HepG2 (cell line): ENCODE results near the gene TMTC2. TPM values are rescaled to one million over a fixed set of nuclear protein-coding genes. Genes with fewer than 3 reads are reported as not detected.

Experiments
- ATAC-seq: fragments of 200-7000 bp; cut with Tn5 transposase; 3 replicates; pipeline ENCODE4 v1.9.1; 2020; ENCODE audit warnings: mild to moderate bottlenecking, moderate library complexity
- BruUV-seq: library from RNA; stranded (reverse); fragments of 400-500 nt; replicated peaks from 2 replicates; lab custom pipeline; 2021; lab: Mats Ljungman, UMichigan
- CTCF ChIA-PET: fragments of 300-600 bp; formaldehyde crosslinking; extraction: SDS; loops from one replicate; lab custom pipeline; 2021; ENCODE audit warnings: low total read pairs, inconsistent platforms, low intra/inter-chr PET ratio; lab: Yijun Ruan, JAX
- POLR2A ChIA-PET: fragments of 350-600 bp; sonication (Branson Sonifier 250); formaldehyde crosslinking; loops from one replicate; lab custom pipeline; 2020; ENCODE audit warnings: antibody characterized with exemption, inconsistent platforms; lab: Yijun Ruan, JAX
- DNase-seq: peaks from one replicate; pipeline ENCODE4 v3.0.0-alpha.2; 2015; ENCODE audit warnings: low spot score
- FAIRE-seq: peaks from 3 replicates; lab custom pipeline; 2011; peaks lifted over from hg19 to GRCh38; lab: Jason Lieb, UNC
- H2AFZ ChIP-seq: one replicate; pipeline ENCODE4 v1.6.1; 2011; ENCODE audit warnings: low read length, inconsistent platforms
- H3K27ac ChIP-seq: fragments of 300-600 bp; 3 replicates; pipeline ENCODE4 v1.8.0; 2011; ENCODE audit warnings: mixed run types, mild to moderate bottlenecking, mixed read lengths, low read length, inconsistent platforms; ENCODE audit not compliant: insufficient read depth; ENCODE audit errors: extremely low read length
- H3K27me3 ChIP-seq, 2 experiments: fragments of 200-600 bp in 1 of 2; 2 replicates in 1 of 2; 3 replicates in 1 of 2; pipeline versions ENCODE4 v1.6.0 to v1.8.0; 2011; ENCODE audit warnings: low read length in 2 of 2, mild to moderate bottlenecking in 2 of 2, moderate library complexity in 2 of 2, inconsistent platforms in 1 of 2; ENCODE audit not compliant: insufficient read depth in 2 of 2, control insufficient read depth in 1 of 2
- H3K36me3 ChIP-seq, 2 experiments: fragments of 200-600 bp in 1 of 2; replicated peaks in 1 of 2; 2 replicates in 1 of 2; 3 replicates in 1 of 2; pipeline versions ENCODE4 v1.5.1 to v1.8.0; 2011; ENCODE audit warnings: low read length in 2 of 2, inconsistent platforms in 1 of 2; ENCODE audit not compliant: insufficient read depth in 2 of 2, control insufficient read depth in 1 of 2
- H3K4me1 ChIP-seq: 2 replicates; pipeline ENCODE4 v1.5.1; 2012; ENCODE audit warnings: low read length, inconsistent platforms; ENCODE audit not compliant: insufficient read depth
- H3K4me2 ChIP-seq: 2 replicates; pipeline ENCODE4 v1.6.0; 2011; ENCODE audit warnings: low read depth, low read length, inconsistent platforms
- H3K4me3 ChIP-seq, 3 experiments: fragments of 200-600 bp in 1 of 3; sonication (generic), shearing (Covaris generic) in 1 of 3; replicated peaks in 1 of 3; 2 replicates each; pipeline ENCODE4 v1.5.1; 2011 to 2016; ENCODE audit warnings: low read length in 3 of 3, inconsistent platforms in 2 of 3, low read depth in 2 of 3, mild to moderate bottlenecking in 2 of 3, control low read depth in 1 of 3, mixed read lengths in 1 of 3; ENCODE audit not compliant: insufficient read depth in 1 of 3
- H3K79me2 ChIP-seq: one replicate; pipeline ENCODE4 v1.6.1; 2011; ENCODE audit warnings: low read length, inconsistent platforms; ENCODE audit not compliant: insufficient read depth
- H3K9ac ChIP-seq: 2 replicates; pipeline ENCODE4 v1.6.0; 2011; ENCODE audit warnings: mild to moderate bottlenecking, low read depth, low read length, inconsistent platforms; ENCODE audit not compliant: insufficient read depth
- H3K9me3 ChIP-seq: 2 replicates; pipeline ENCODE4 v1.5.1; 2012; ENCODE audit warnings: mild to moderate bottlenecking, low read length
- H4K20me1 ChIP-seq: 2 replicates; pipeline ENCODE4 v1.6.0; 2011; ENCODE audit warnings: inconsistent platforms, mild to moderate bottlenecking, low read length, moderate library complexity; ENCODE audit not compliant: insufficient read depth
- BCL6 ChIP-seq: IDR thresholded peaks from 2 replicates; pipeline ENCODE4 v1.6.1; 2016; ENCODE audit warnings: missing genetic modification reagents, missing compliant biosample characterization
- EEA1 ChIP-seq: sonication (generic); formaldehyde crosslinking; IDR thresholded peaks from 2 replicates; pipeline ENCODE4 v1.5.1; 2020; ENCODE audit warnings: mild to moderate bottlenecking, missing genetic modification reagents, borderline replicate concordance
- IRF2 ChIP-seq: IDR thresholded peaks from 2 replicates; pipeline ENCODE4 v1.6.1; 2018; ENCODE audit warnings: missing genetic modification reagents, missing compliant biosample characterization
- MAZ ChIP-seq, 2 experiments: sonication (generic) in 1 of 2; formaldehyde crosslinking in 1 of 2; IDR thresholded peaks; 2 replicates each; pipeline versions ENCODE4 v1.5.0 to v1.6.1; 2012 to 2020; ENCODE audit warnings: low read depth in 2 of 2, mild to moderate bottlenecking in 2 of 2, borderline replicate concordance in 1 of 2, improper control_type of control experiment in 1 of 2, low read length in 1 of 2, missing genetic modification reagents in 1 of 2, moderate library complexity in 1 of 2
- TCF7 ChIP-seq: sonication (generic); IDR thresholded peaks from 2 replicates; pipeline ENCODE4 v1.6.1; 2016; ENCODE audit warnings: antibody characterized with exemption, low read depth
- TEF ChIP-seq: sonication (generic); formaldehyde crosslinking; IDR thresholded peaks from 2 replicates; pipeline ENCODE4 v1.5.0; 2020; ENCODE audit warnings: missing genetic modification reagents
- THAP7 ChIP-seq: sonication (generic); formaldehyde crosslinking; IDR thresholded peaks from 2 replicates; pipeline ENCODE4 v1.8.1; 2023; ENCODE audit warnings: mild to moderate bottlenecking, missing genetic modification reagents
- YEATS2 ChIP-seq: sonication (generic); formaldehyde crosslinking; IDR thresholded peaks from 2 replicates; pipeline ENCODE4 v1.4.0; 2020; ENCODE audit warnings: missing genetic modification reagents, borderline replicate concordance
- ZBED4 ChIP-seq: sonication (generic); formaldehyde crosslinking; IDR thresholded peaks from 2 replicates; pipeline ENCODE4 v1.4.0; 2020; ENCODE audit warnings: missing genetic modification reagents, borderline replicate concordance
- ZNF205 ChIP-seq: IDR thresholded peaks from 2 replicates; pipeline ENCODE4 v1.6.1; 2018; ENCODE audit warnings: missing biosample characterization, missing genetic modification reagents
- ZNF441 ChIP-seq: sonication (generic); formaldehyde crosslinking; IDR thresholded peaks from 2 replicates; pipeline ENCODE4 v1.7.0; 2021; ENCODE audit warnings: missing genetic modification reagents, borderline replicate concordance
- WGBS: methylation state at CpG from one replicate; pipeline ENCODE4 v1.1.6; 2017; ENCODE audit warnings: low lambda C conversion rate; 5-methylcytosine and 5-hydroxymethylcytosine counted together
- in situ Hi-C: cut with HindIII; loops from 2 replicates; pipeline ENCODE4 v1.10.0; 2017; ENCODE audit warnings: low pct_unique_long_range_greater_than_20kb; ENCODE audit not compliant: extremely low pct_ligation_motif_present
- intact Hi-C: fragments of 100-400 bp; cut with micrococcal nuclease; formaldehyde crosslinking; loops from one replicate; pipeline ENCODE4 v1.10.0; 2022; ENCODE audit not compliant: unreplicated experiment
- polyA plus RNA-seq, 8 experiments: library from polyadenylated mRNA; depleted of rRNA in 3 of 8; stranded (reverse) in 7 of 8; unstranded in 1 of 8; fragments of >200 nt; fragmentation: Illumina TruSeq in 4 of 8; extraction: Trizol in 4 of 8; gene quantifications; 2 replicates each; pipeline versions ENCODE4 v1.2.1 to v1.2.3, GENCODE V29; 2011 to 2016; ENCODE audit warnings: low read depth in 4 of 8, missing spikeins in 1 of 8, mixed read lengths in 1 of 8; ENCODE audit not compliant: insufficient read depth in 1 of 8
- total RNA-seq, 5 experiments: library from RNA; depleted of rRNA; stranded (reverse); fragments of >200 nt; fragmentation: Illumina TruSeq; extraction: Trizol; gene quantifications; 2 replicates each; pipeline ENCODE4 v1.2.3, GENCODE V29; 2016; ENCODE audit warnings: low read depth in 1 of 5
- TF ChIP-seq, protein P1 (sequence below): sonication (generic); formaldehyde crosslinking; IDR thresholded peaks from 2 replicates; pipeline ENCODE4 v1.4.0; 2020; ENCODE audit warnings: missing genetic modification reagents
- TF ChIP-seq, protein P2 (sequence below): sonication (generic); formaldehyde crosslinking; IDR thresholded peaks from 2 replicates; pipeline ENCODE4 v1.5.1; 2020; ENCODE audit warnings: missing genetic modification reagents, mild to moderate bottlenecking, borderline replicate concordance
- TF ChIP-seq, protein P3 (sequence below): sonication (generic); formaldehyde crosslinking; conservative IDR thresholded peaks from 2 replicates; pipeline ENCODE4 v1.8.0; 2022; ENCODE audit warnings: low read depth, missing genetic modification reagents

The TMTC2 gene
- total and polyA plus RNA-seq, 2 of the 13 experiments (the other 11 are each of a cell fraction or from before 2014, with no cell fraction given) = 0.55 to 0.63 TPM

DNA sequence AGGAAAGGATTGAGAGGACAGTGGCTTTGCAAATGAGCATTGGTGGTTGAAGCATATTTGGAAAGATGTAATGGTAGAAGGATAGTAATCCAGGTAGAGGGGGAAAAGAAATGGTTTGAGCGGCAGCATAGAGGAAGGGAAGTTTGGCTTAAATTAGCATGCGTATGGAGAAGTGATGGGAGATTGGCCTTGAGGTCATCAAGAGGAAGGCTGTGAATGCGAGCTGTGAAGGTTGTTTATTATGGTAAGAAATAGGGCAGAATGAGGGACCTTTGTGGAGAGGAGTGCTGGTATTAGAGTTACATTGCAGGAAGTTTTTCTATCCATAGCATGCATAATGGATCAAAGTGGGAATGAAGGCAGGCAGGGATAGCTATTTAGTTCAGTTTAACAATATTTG lies 162.1 kb downstream of the TMTC2 start:
- no peak overlapping the region for H3K9ac ChIP-seq
- H3K4me1 ChIP-seq = no peaks in the 10 kb centered on the region
- intact Hi-C loops (no loop called here), in situ Hi-C loops (no loop called here)
- H2AFZ ChIP-seq = no peak overlapping the region
- DNase-seq (no peak), ATAC-seq (no peak), FAIRE-seq (no peak)
- H3K4me3 ChIP-seq = no peak overlapping the region
- no peaks in the 10 kb centered on the region for H3K9me3 ChIP-seq
- no TSS peak for BruUV-seq
- no peaks in the 10 kb centered on the region for H4K20me1 ChIP-seq
- no peaks in the 10 kb centered on the region for H3K79me2 ChIP-seq
- no peak overlapping the region for H3K27ac ChIP-seq
- ChIA-PET CTCF (no interaction called here), POLR2A (no interaction called here)
- H3K27me3 ChIP-seq = no peaks in the 10 kb centered on the region
- no peak overlapping the region for H3K4me2 ChIP-seq
- H3K36me3 ChIP-seq = no peaks in the 10 kb centered on the region
- 44% methylated on average over 3 of the region's 3 CpGs for WGBS
- no peak for TF ChIP-seq MAZ (IDR thresholded peaks at IDR 0.05; ENCODE audit: borderline replicate concordance, low read depth, low read length)
- TF ChIP-seq MAZ (CRISPR knock-in tag; IDR thresholded peaks at IDR 0.05; ENCODE audit: low read depth) = no peak
- TF ChIP-seq EEA1 (CRISPR knock-in tag) = no peak
- no peak for TF ChIP-seq BCL6 (CRISPR knock-in tag)
- TF ChIP-seq, protein P1, sequence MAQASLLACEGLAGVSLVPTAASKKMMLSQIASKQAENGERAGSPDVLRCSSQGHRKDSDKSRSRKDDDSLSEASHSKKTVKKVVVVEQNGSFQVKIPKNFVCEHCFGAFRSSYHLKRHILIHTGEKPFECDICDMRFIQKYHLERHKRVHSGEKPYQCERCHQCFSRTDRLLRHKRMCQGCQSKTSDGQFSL (CRISPR knock-in tag) = no peak
- no peak for TF ChIP-seq TEF (CRISPR knock-in tag)
- TF ChIP-seq IRF2 (CRISPR knock-in tag) = no peak
- no peak for TF ChIP-seq TCF7
- TF ChIP-seq ZNF205 (CRISPR knock-in tag) = no peak
- no peak for TF ChIP-seq YEATS2 (CRISPR knock-in tag)
- TF ChIP-seq, protein P2, sequence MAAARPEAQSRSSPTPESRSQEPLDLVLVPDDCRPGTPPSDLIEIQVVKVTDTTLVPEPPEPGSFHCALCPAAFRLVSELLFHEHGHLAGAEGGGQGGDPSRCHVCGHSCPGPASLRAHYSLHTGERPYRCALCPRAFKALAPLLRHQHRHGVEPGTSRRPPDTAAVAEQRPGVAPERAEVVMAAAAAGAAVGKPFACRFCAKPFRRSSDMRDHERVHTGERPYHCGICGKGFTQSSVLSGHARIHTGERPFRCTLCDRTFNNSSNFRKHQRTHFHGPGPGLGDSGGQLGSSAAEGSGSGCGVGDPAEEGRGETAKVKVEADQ (CRISPR knock-in tag) = no peak
- TF ChIP-seq ZBED4 = no peak
- TF ChIP-seq ZNF441 = no peak
- TF ChIP-seq THAP7 = no peak
- TF ChIP-seq, protein P3, sequence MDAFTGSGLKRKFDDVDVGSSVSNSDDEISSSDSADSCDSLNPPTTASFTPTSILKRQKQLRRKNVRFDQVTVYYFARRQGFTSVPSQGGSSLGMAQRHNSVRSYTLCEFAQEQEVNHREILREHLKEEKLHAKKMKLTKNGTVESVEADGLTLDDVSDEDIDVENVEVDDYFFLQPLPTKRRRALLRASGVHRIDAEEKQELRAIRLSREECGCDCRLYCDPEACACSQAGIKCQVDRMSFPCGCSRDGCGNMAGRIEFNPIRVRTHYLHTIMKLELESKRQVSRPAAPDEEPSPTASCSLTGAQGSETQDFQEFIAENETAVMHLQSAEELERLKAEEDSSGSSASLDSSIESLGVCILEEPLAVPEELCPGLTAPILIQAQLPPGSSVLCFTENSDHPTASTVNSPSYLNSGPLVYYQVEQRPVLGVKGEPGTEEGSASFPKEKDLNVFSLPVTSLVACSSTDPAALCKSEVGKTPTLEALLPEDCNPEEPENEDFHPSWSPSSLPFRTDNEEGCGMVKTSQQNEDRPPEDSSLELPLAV (CRISPR knock-in tag) = no peak
